GM12878 (cell line): ENCODE measurements around the gene PHLDB1. TPM values are rescaled to one million over a fixed set of nuclear protein-coding genes. Genes with fewer than 3 reads are reported as not detected.
"Not testable (repeated sequence)": the region's sequence is repeated elsewhere in the genome, so short reads cannot be mapped to it uniquely, and the experiment has no call there.

Experiments
- ATAC-seq: fragments of 200-7000 bp; cut with Tn5 transposase; 3 replicates; pipeline ENCODE4 v1.9.1; 2020; ENCODE audit warnings: mild to moderate bottlenecking, moderate library complexity
- BruUV-seq: library from RNA; stranded (reverse); fragments of 400-500 nt; replicated peaks from 2 replicates; lab custom pipeline; 2021; lab: Mats Ljungman, UMichigan
- CTCF ChIA-PET: fragments of 300-600 bp; sonication (Branson Sonifier 250); formaldehyde crosslinking; extraction: SDS; loops from one replicate; lab custom pipeline; 2021; ENCODE audit warnings: inconsistent platforms; lab: Yijun Ruan, JAX
- POLR2A ChIA-PET: fragments of 350-600 bp; formaldehyde crosslinking; extraction: SDS; loops from one replicate; lab custom pipeline; 2021; ENCODE audit warnings: inconsistent platforms; lab: Charles Lee
- RAD21 ChIA-PET: fragments of 300-600 bp; sonication (Branson Sonifier 250); formaldehyde crosslinking; loops from one replicate; lab custom pipeline; 2023; ENCODE audit warnings: antibody characterized with exemption; ENCODE audit not compliant: unreplicated experiment; lab: Charles Lee
- SMC1A ChIA-PET: fragments of 300-600 bp; sonication (Branson Sonifier 250); formaldehyde crosslinking; loops from one replicate; lab custom pipeline; 2023; ENCODE audit not compliant: unreplicated experiment, uncharacterized antibody; lab: Charles Lee
- DNase-seq: peaks from one replicate; pipeline ENCODE4 v3.0.0-alpha.2; 2011; ENCODE audit warnings: low read depth, low spot score
- FAIRE-seq: peaks from 3 replicates; lab custom pipeline; 2011; peaks lifted over from hg19 to GRCh38; lab: Jason Lieb, UNC
- H2AFZ ChIP-seq: 2 replicates; pipeline ENCODE4 v1.6.0; 2011; ENCODE audit warnings: low read depth, low read length, control low read depth; ENCODE audit not compliant: control insufficient read depth
- H3K27ac ChIP-seq: 2 replicates; pipeline ENCODE4 v1.5.1; 2011; ENCODE audit warnings: control low read depth; ENCODE audit not compliant: control insufficient read depth, insufficient read depth
- H3K27me3 ChIP-seq, 2 experiments: replicated peaks in 1 of 2; 2 replicates each; pipeline versions ENCODE4 v1.6.0 to v1.6.1; 2011; ENCODE audit warnings: low read length in 1 of 2; ENCODE audit not compliant: control insufficient read depth in 2 of 2, insufficient read depth in 2 of 2
- H3K36me3 ChIP-seq, 2 experiments: 2 replicates each; pipeline ENCODE4 v1.5.1; 2011; ENCODE audit warnings: low read length in 1 of 2; ENCODE audit not compliant: control insufficient read depth in 2 of 2, insufficient read depth in 2 of 2
- H3K4me1 ChIP-seq: 2 replicates; pipeline ENCODE4 v1.6.1; 2011; ENCODE audit warnings: mild to moderate bottlenecking, low read length, moderate library complexity, mixed read lengths; ENCODE audit not compliant: control insufficient read depth, insufficient read depth
- H3K4me2 ChIP-seq: 2 replicates; pipeline ENCODE4 v1.6.0; 2011; ENCODE audit warnings: control low read depth; ENCODE audit not compliant: control insufficient read depth, insufficient read depth
- H3K4me3 ChIP-seq: fragments of 200-600 bp; sonication (generic); 2 replicates; pipeline ENCODE4 v1.5.1; 2016
- H3K79me2 ChIP-seq: 2 replicates; pipeline ENCODE4 v1.6.0; 2011; ENCODE audit warnings: low read length; ENCODE audit not compliant: control insufficient read depth, insufficient read depth
- H3K9ac ChIP-seq: 2 replicates; pipeline ENCODE4 v1.8.0; 2011; ENCODE audit warnings: low read length, control low read depth, mixed read lengths; ENCODE audit not compliant: control insufficient read depth, insufficient read depth
- H3K9me3 ChIP-seq: replicated peaks from 3 replicates; pipeline ENCODE4 v1.5.1; 2011; ENCODE audit warnings: mild to moderate bottlenecking, low read length; ENCODE audit not compliant: control insufficient read depth, insufficient read depth
- H4K20me1 ChIP-seq: 2 replicates; pipeline ENCODE4 v1.6.0; 2011; ENCODE audit not compliant: control insufficient read depth, insufficient read depth
- EZH2 ChIP-seq: IDR thresholded peaks from 2 replicates; pipeline ENCODE4 v1.6.1; 2012; ENCODE audit warnings: low read depth, mild to moderate bottlenecking, control low read depth, inconsistent platforms, low read length, borderline replicate concordance; ENCODE audit not compliant: control insufficient read depth
- KLF5 ChIP-seq: fragments of 450-650 bp; IDR thresholded peaks from 2 replicates; pipeline ENCODE4 v1.6.1; 2014; ENCODE audit warnings: mild to moderate bottlenecking; ENCODE audit not compliant: partially characterized antibody
- NFYB ChIP-seq: IDR thresholded peaks from 2 replicates; pipeline ENCODE4 v1.6.1; 2011; ENCODE audit warnings: low read depth, mild to moderate bottlenecking, low read length, improper control_type of control experiment, moderate library complexity; ENCODE audit not compliant: insufficient read depth
- RAD21 ChIP-seq: IDR thresholded peaks from 2 replicates; pipeline ENCODE4 v1.6.1; 2011; ENCODE audit warnings: mild to moderate bottlenecking, low read depth, low read length, moderate library complexity; ENCODE audit not compliant: insufficient read depth
- RB1 ChIP-seq: fragments of 450-650 bp; formaldehyde crosslinking; IDR thresholded peaks from 2 replicates; pipeline ENCODE4 v1.6.1; 2017; ENCODE audit warnings: mild to moderate bottlenecking, borderline replicate concordance
- YY1 ChIP-seq: IDR thresholded peaks from 2 replicates; pipeline ENCODE4 v1.6.1; 2011; ENCODE audit warnings: low read depth, mild to moderate bottlenecking, low read length
- WGBS: methylation state at CpG from one replicate; pipeline ENCODE4 v1.1.6; 2016; ENCODE audit warnings: low lambda C conversion rate; ENCODE audit not compliant: insufficient replicate concordance, insufficient coverage; ENCODE audit errors: missing lambda C conversion rate; 5-methylcytosine and 5-hydroxymethylcytosine counted together
- in situ Hi-C: fragments of 300-500 bp; cut with MboI; formaldehyde crosslinking; loops from 9 replicates; pipeline ENCODE4 v1.14.3; 2018; ENCODE audit warnings: mixed read lengths
- intact Hi-C: fragments of 100-400 bp; cut with micrococcal nuclease; formaldehyde crosslinking; loops from one replicate; pipeline ENCODE4 v1.14.2; 2022; ENCODE audit not compliant: unreplicated experiment
- polyA plus RNA-seq, 11 experiments: library from polyadenylated mRNA; depleted of rRNA in 4 of 11; unstranded in 6 of 11; stranded (reverse) in 5 of 11; fragments of >200 nt; fragmentation: Nextera tagmentation in 4 of 11; fragmentation: Illumina TruSeq in 1 of 11; extraction: Ambion mirVana in 4 of 11; extraction: Trizol in 1 of 11; gene quantifications; 1 replicate in 1 of 11; 2 replicates in 10 of 11; pipeline versions ENCODE4 v1.2.1 to v1.2.3, GENCODE V29; 2011 to 2016; ENCODE audit warnings: inconsistent platforms in 2 of 11, missing spikeins in 2 of 11, low read depth in 1 of 11
- total RNA-seq, 4 experiments: library from RNA; depleted of rRNA in 3 of 4; stranded (reverse); fragments of >200 nt in 3 of 4; fragmentation: Illumina TruSeq in 1 of 4; extraction: Trizol in 1 of 4; gene quantifications; 2 replicates each; pipeline versions ENCODE4 v1.2.1 to v1.2.3, GENCODE V29; 2013 to 2021
- TF ChIP-seq, protein P1 (sequence below): fragments of 450-650 bp; IDR thresholded peaks from 2 replicates; pipeline ENCODE4 v1.6.1; 2016; ENCODE audit warnings: mild to moderate bottlenecking

Gene PHLDB1
- total and polyA plus RNA-seq, 10 of the 15 experiments (the other 5 are each of a cell fraction or from before 2014, with no cell fraction given), result 0.03 to 0.26 (median 0.18) TPM; not detected in 4

DNA sequence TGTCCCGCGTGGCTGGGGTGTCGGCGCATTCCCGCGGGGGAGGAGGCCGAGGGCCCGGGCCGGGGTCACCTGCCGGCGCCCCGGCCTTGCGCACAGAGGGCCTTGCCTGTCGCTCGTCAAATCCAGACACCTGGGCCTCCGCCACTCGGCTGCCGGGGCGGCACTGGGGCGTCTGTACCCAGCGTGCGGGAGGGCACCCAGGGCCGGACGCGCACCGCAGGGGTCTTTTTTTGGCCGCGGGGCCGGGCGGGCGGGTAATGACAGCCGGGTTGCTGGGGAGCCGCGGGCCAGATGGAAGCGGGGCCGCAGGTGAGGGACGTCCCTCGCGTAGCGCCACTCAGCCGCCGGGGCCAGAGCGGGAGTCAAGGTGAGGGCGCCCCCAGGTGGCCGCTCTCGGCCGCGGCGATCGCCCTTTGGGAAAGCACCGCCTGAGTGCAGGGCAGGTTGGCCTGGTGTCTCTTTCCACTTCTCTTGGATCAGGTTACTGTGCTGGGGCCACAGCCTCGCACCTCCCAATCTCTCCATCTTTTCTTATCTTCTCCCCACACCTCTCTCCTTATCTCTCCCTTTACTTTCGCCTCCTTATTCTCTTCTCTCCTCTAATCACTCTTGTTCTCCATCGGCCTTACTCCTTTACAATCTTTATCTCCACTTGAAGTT, 3.5 kb downstream of the PHLDB1 start (continued):
- TF ChIP-seq EZH2 (0 out of 2 replicates have a peak, but pooled peaks have one; percentile 8), RAD21 (peak; percentile 46), NFYB (no peak), RB1 (peak; percentile 34; the same call in 1 of the 2 replicates), KLF5 (no peak), YY1 (peak; percentile 50; the same call in 1 of the 2 replicates)
- TF ChIP-seq, protein P1, sequence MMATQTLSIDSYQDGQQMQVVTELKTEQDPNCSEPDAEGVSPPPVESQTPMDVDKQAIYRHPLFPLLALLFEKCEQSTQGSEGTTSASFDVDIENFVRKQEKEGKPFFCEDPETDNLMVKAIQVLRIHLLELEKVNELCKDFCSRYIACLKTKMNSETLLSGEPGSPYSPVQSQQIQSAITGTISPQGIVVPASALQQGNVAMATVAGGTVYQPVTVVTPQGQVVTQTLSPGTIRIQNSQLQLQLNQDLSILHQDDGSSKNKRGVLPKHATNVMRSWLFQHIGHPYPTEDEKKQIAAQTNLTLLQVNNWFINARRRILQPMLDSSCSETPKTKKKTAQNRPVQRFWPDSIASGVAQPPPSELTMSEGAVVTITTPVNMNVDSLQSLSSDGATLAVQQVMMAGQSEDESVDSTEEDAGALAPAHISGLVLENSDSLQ, result peak; percentile 13; the same call in 1 of the 2 replicates

DNA sequence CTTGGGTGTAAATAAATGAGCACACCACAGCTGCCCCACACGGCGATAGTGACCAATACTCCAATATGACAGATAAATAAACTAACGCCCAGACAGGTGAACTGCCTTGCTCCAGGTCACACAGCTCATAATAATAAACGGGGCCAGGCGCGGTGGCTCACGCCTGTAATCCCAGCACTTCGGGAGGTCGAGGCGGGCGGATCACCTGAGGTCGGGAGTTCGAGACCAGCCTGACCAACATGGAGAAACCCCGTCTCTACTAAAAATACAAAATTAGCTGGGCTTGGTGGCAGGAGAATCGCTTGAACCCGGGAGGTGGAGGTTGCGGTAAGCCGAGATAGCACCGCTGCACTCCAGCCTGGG, 4.0 kb downstream of the PHLDB1 start:
- in situ Hi-C loops, H2AFZ ChIP-seq, H3K4me1 ChIP-seq, H3K79me2 ChIP-seq, ATAC-seq, H3K27ac ChIP-seq, H4K20me1 ChIP-seq, H3K36me3 ChIP-seq, FAIRE-seq, BruUV-seq, RAD21 ChIA-PET, H3K9ac ChIP-seq, H3K9me3 ChIP-seq, H3K4me2 ChIP-seq, H3K4me3 ChIP-seq, intact Hi-C loops, DNase-seq: not testable (repeated sequence)
- ChIA-PET SMC1A (interaction anchor here (0.7 to 2.0 kb wide), 5 partner anchors 12 to 470 kb away, joined by 3 to 8 read pairs (median 3); no protein-coding TSS in a partner anchor), CTCF (interaction anchor here (0.7 to 3.1 kb wide), 8 partner anchors 11 to 469 kb away, joined by 3 to 25 read pairs (median 4); no protein-coding TSS in a partner anchor), POLR2A (interaction anchor here (0.6 kb wide), 1 partner anchor 395 kb away, joined by 4 read pairs; no protein-coding TSS in a partner anchor)
- WGBS, result 60% methylated on average over 18 of the region's 19 CpGs
- H3K27me3 ChIP-seq, result peaks cover 22 to 36% of the 10 kb centered on the region in 2 experiments; a peak in 3 of 4 replicates
